Measurements from ENCODE around the gene TRIM56. TPM values are rescaled to one million over a fixed set of nuclear protein-coding genes. Genes with fewer than 3 reads are reported as not detected.

TRIM56 gene
- total and polyA plus RNA-seq, 9 of the 15 experiments (the other 6 are each of a cell fraction or from before 2014, with no cell fraction given): 2.0 to 29.7 (median 11.6) TPM

- TF ChIP-seq KHSRP (IDR thresholded peaks at IDR 0.05): 0 out of 2 replicates have a peak, but pooled peaks have one; percentile 37
- TF ChIP-seq FUS (optimal IDR thresholded peaks at IDR 0.05; ENCODE audit: low read depth, low read length): no peak
- no peak for DNase-seq (ENCODE audit: extremely low read depth in 1 of 4, low spot score in 3 of 4)
- no peak for ATAC-seq
- POLR2A ChIA-PET: interaction anchor here (1.1 to 3.9 kb wide), 3 partner anchors 9 to 91 kb away, joined by 3 to 20 read pairs (median 5); partner anchors contain the start of gene TRIM56
- peaks cover 2% of the 10 kb centered on the region; the same call in 1 of the 3 replicates for H3K36me3 ChIP-seq (ENCODE audit: control insufficient read depth, insufficient read depth, low read length)
- in situ Hi-C loops (cut with MboI): no loop called here
- 50% methylated on average over 9 of the region's 9 CpGs for WGBS (ENCODE audit: insufficient coverage, low coverage, missing lambda C conversion rate)
- no peak overlapping the region for H3K4me3 ChIP-seq
- no peaks in the 10 kb centered on the region for H3K9me3 ChIP-seq (replicated peaks; ENCODE audit: control insufficient read depth, insufficient read depth, low read depth, low read length)
- H3K4me2 ChIP-seq (ENCODE audit: insufficient read depth, low read length): no peak overlapping the region
- no peak overlapping the region for H3K27ac ChIP-seq (ENCODE audit: extremely low read depth, low read depth, low read length)
- CTCF ChIA-PET (ENCODE audit: low intra/inter-chr PET ratio): interaction anchor here (1.0 to 1.6 kb wide), 2 partner anchors 43 to 44 kb away, joined by 3 to 4 read pairs; no protein-coding TSS in a partner anchor
- no peaks in the 10 kb centered on the region; the same call in none of the 2 replicates for H4K20me1 ChIP-seq (replicated peaks; ENCODE audit: control insufficient read depth, insufficient read depth, low read length)
- intact Hi-C loops (cut with micrococcal nuclease): loop anchor here (1.0 kb wide), 1 partner anchor 44 kb away; no protein-coding TSS in a partner anchor
- H3K4me1 ChIP-seq (replicated peaks in 1 of 2; ENCODE audit: control insufficient read depth in 2 of 2, insufficient read depth in 2 of 2, low read length in 2 of 2): peaks cover 26 to 27% of the 10 kb centered on the region in 2 experiments; a peak in 4 of 5 replicates
- FAIRE-seq: no peak
- peak overlapping the region in 1 of 2 experiments; percentile 18; a peak in 1 of 4 replicates for H3K9ac ChIP-seq (ENCODE audit: insufficient read depth in 1 of 2, low read depth in 2 of 2, low read length in 2 of 2)
- H3K27me3 ChIP-seq (ENCODE audit: control insufficient read depth in 2 of 2, insufficient read depth in 2 of 2, low read length in 2 of 2): no peaks in the 10 kb centered on the region
- no peak overlapping the region for H2AFZ ChIP-seq (ENCODE audit: low read depth, low read length)
- no peaks in the 10 kb centered on the region for H3K79me2 ChIP-seq (ENCODE audit: control insufficient read depth, insufficient read depth, low read length)
- no TSS peak for BruUV-seq (replicated peaks)
- no peaks in the 10 kb centered on the region for H3K9me1 ChIP-seq (ENCODE audit: control insufficient read depth, insufficient read depth, low read length)
These were observed 9.1 kb downstream of the TRIM56 start for GRCh38 chr7:101094376-101094775.

GRCh38 chr7:101094791-101095375, 9.6 kb downstream of the TRIM56 start:
- 27% methylated on average over 12 of the region's 12 CpGs for WGBS (ENCODE audit: insufficient coverage, low coverage, missing lambda C conversion rate)
- no peak overlapping the region for H3K9ac ChIP-seq (ENCODE audit: insufficient read depth in 1 of 2, low read depth in 2 of 2, low read length in 2 of 2)
- peaks cover 31 to 32% of the 10 kb centered on the region in 2 experiments; a peak in 4 of 5 replicates for H3K4me1 ChIP-seq (replicated peaks in 1 of 2; ENCODE audit: control insufficient read depth in 2 of 2, insufficient read depth in 2 of 2, low read length in 2 of 2)
- TF ChIP-seq PRDM10 (IDR thresholded peaks at IDR 0.05; ENCODE audit: partially characterized antibody) (no peak), MTA2 (IDR thresholded peaks at IDR 0.05; ENCODE audit: low read depth) (no peak), TRIM25 (IDR thresholded peaks at IDR 0.05; ENCODE audit: borderline replicate concordance) (no peak)

More at GRCh38 chr7:101094791-101095375, 9.6 kb downstream of the TRIM56 start:
- peak; percentile 84 for ATAC-seq
- Histone ChIP-seq H3K9me1 (ENCODE audit: control insufficient read depth, insufficient read depth, low read length) (no peaks in the 10 kb centered on the region), H3K27ac (ENCODE audit: extremely low read depth, low read depth, low read length) (no peak overlapping the region), H2AFZ (ENCODE audit: low read depth, low read length) (no peak overlapping the region), H3K27me3 (ENCODE audit: control insufficient read depth in 2 of 2, insufficient read depth in 2 of 2, low read length in 2 of 2) (no peaks in the 10 kb centered on the region), H3K9me3 (replicated peaks; ENCODE audit: control insufficient read depth, insufficient read depth, low read depth, low read length) (no peaks in the 10 kb centered on the region), H3K4me2 (ENCODE audit: insufficient read depth, low read length) (no peak overlapping the region), H3K79me2 (ENCODE audit: control insufficient read depth, insufficient read depth, low read length) (no peaks in the 10 kb centered on the region), H3K36me3 (ENCODE audit: control insufficient read depth, insufficient read depth, low read length) (no peaks in the 10 kb centered on the region; the same call in 2 of the 3 replicates), H4K20me1 (replicated peaks; ENCODE audit: control insufficient read depth, insufficient read depth, low read length) (no peaks in the 10 kb centered on the region; the same call in 1 of the 2 replicates), H3K4me3 (no peak overlapping the region)
- POLR2A ChIA-PET: interaction anchor here (0.6 to 3.9 kb wide), 6 partner anchors 9 to 164 kb away, joined by 3 to 20 read pairs (median 3); partner anchors contain the start of genes TRIM56 and ZNHIT1
- intact Hi-C loops (cut with micrococcal nuclease): loop anchor here (1.0 kb wide), 2 partner anchors 43 to 97 kb away; no protein-coding TSS in a partner anchor
- DNase-seq (ENCODE audit: extremely low read depth in 1 of 4, low spot score in 3 of 4): peak; percentile 75 to 88 (median 77)
- CTCF ChIA-PET (ENCODE audit: low intra/inter-chr PET ratio): interaction anchor here (0.7 to 1.6 kb wide), 3 partner anchors 43 to 70 kb away, joined by 3 to 7 read pairs (median 4); partner anchors contain the start of gene VGF
- FAIRE-seq: peak; percentile 90
- BruUV-seq (replicated peaks): no TSS peak
- in situ Hi-C loops (cut with MboI): no loop called here

Data from K562 (cell line).